HFFc6 (cell line): ENCODE results near the gene EXOC6B. TPM values are rescaled to one million over a fixed set of nuclear protein-coding genes. Genes with fewer than 3 reads are reported as not detected.
"Not testable (repeated sequence)": the region's sequence is repeated elsewhere in the genome, so short reads cannot be mapped to it uniquely, and the experiment has no call there.

Source experiments
- DNase-seq: peaks from one replicate; pipeline ENCODE4 v3.0.0-alpha.2; 2018
- H3K27ac Mint-ChIP-seq: 2 replicates; pipeline ENCODE4 v1.8.0; 2020; ENCODE audit warnings: mild to moderate bottlenecking, mixed read lengths
- H3K27me3 Mint-ChIP-seq: 2 replicates; pipeline ENCODE4 v1.8.0; 2021; ENCODE audit warnings: mild to moderate bottlenecking, moderate library complexity, mixed read lengths; ENCODE audit not compliant: insufficient read depth
- H3K36me3 Mint-ChIP-seq: 2 replicates; pipeline ENCODE4 v1.8.0; 2021; ENCODE audit warnings: low read depth, mixed read lengths
- H3K4me1 Mint-ChIP-seq: 2 replicates; pipeline ENCODE4 v1.8.0; 2020; ENCODE audit warnings: low read depth, mixed read lengths
- H3K4me3 Mint-ChIP-seq: 2 replicates; pipeline ENCODE4 v1.8.0; 2020; ENCODE audit warnings: mild to moderate bottlenecking, moderate library complexity, mixed read lengths
- H3K9me3 Mint-ChIP-seq: 2 replicates; pipeline ENCODE4 v1.8.0; 2020; ENCODE audit warnings: mild to moderate bottlenecking, mixed read lengths
- CTCF ChIP-seq: fragments of 200-600 bp; sonication (generic); IDR thresholded peaks from 2 replicates; pipeline ENCODE4 v1.5.0; 2021; ENCODE audit warnings: antibody characterized with exemption, mild to moderate bottlenecking
- total RNA-seq, 6 experiments: library from RNA; stranded (reverse); fragmentation: NEBNext Ultra II Directional; extraction: Animal tissue kit (Norgen Biotek cat#: 25700); gene quantifications; 2 replicates in 1 of 6; 3 replicates in 5 of 6; pipeline ENCODE4 v1.2.3, GENCODE V29; 2021

Gene EXOC6B
- total RNA-seq, 6 experiments from 2014 or later, result 24.8 to 33.0 (median 27.4) TPM

- no peaks in the 10 kb centered on the region for H3K9me3 Mint-ChIP-seq
- no peak for TF ChIP-seq CTCF
- H3K4me3 Mint-ChIP-seq, result no peak overlapping the region
- H3K36me3 Mint-ChIP-seq, result no peaks in the 10 kb centered on the region
- no peak overlapping the region for H3K27ac Mint-ChIP-seq
- no peaks in the 10 kb centered on the region for H3K27me3 Mint-ChIP-seq
- DNase-seq, result no peak
- peaks cover 14% of the 10 kb centered on the region for H3K4me1 Mint-ChIP-seq
Measured at GRCh38 chr2:72511906-72512305, 313.9 kb downstream of the EXOC6B start.

GRCh38 chr2:72497763-72498162 is 328.1 kb downstream of the EXOC6B start:
- Mint-ChIP-seq H3K4me3 (no peak overlapping the region), H3K36me3 (0 out of 2 replicates have a peak, but pooled peaks cover 6% of the 10 kb centered on the region), H3K9me3 (no peaks in the 10 kb centered on the region), H3K27me3 (no peaks in the 10 kb centered on the region), H3K27ac (no peak overlapping the region), H3K4me1 (peaks cover 7% of the 10 kb centered on the region; the same call in 1 of the 2 replicates)
- no peak for TF ChIP-seq CTCF
- no peak for DNase-seq

- Mint-ChIP-seq H3K9me3 (no peaks in the 10 kb centered on the region), H3K27me3 (no peaks in the 10 kb centered on the region), H3K27ac (no peak overlapping the region), H3K36me3 (0 out of 2 replicates have a peak, but pooled peaks cover 6% of the 10 kb centered on the region), H3K4me3 (no peak overlapping the region), H3K4me1 (peaks cover 7% of the 10 kb centered on the region; the same call in 1 of the 2 replicates)
- no peak for DNase-seq
- no peak for TF ChIP-seq CTCF
Measured at GRCh38 chr2:72496479-72496878, 329.4 kb downstream of the EXOC6B start.

GRCh38 chr2:72494392-72494791 is 331.4 kb downstream of the EXOC6B start:
- no peak overlapping the region for H3K4me3 Mint-ChIP-seq
- H3K27ac Mint-ChIP-seq, result no peak overlapping the region
- DNase-seq, result no peak
- no peaks in the 10 kb centered on the region for H3K36me3 Mint-ChIP-seq
- H3K4me1 Mint-ChIP-seq, result peaks cover 7% of the 10 kb centered on the region; the same call in 1 of the 2 replicates
- no peaks in the 10 kb centered on the region for H3K27me3 Mint-ChIP-seq
- H3K9me3 Mint-ChIP-seq, result no peaks in the 10 kb centered on the region
- no peak for TF ChIP-seq CTCF

- H3K27me3 Mint-ChIP-seq, H3K27ac Mint-ChIP-seq, DNase-seq, H3K9me3 Mint-ChIP-seq, H3K4me3 Mint-ChIP-seq, H3K4me1 Mint-ChIP-seq: not testable (repeated sequence)
- H3K36me3 Mint-ChIP-seq, result peaks cover 15% of the 10 kb centered on the region
Measured at GRCh38 chr2:72484622-72485021, 341.2 kb downstream of the EXOC6B start.

- Mint-ChIP-seq H3K36me3 (peaks cover 15% of the 10 kb centered on the region), H3K4me3 (no peak overlapping the region), H3K27ac (no peak overlapping the region), H3K27me3 (peaks cover 2% of the 10 kb centered on the region; the same call in 1 of the 2 replicates), H3K9me3 (peaks cover 4% of the 10 kb centered on the region; the same call in 1 of the 2 replicates), H3K4me1 (no peaks in the 10 kb centered on the region; the same call in 1 of the 2 replicates)
- TF ChIP-seq CTCF, result no peak
- no peak for DNase-seq
Measured at GRCh38 chr2:72483346-72483745, 342.5 kb downstream of the EXOC6B start.
